ENCODE measurements around the gene ERI2. TPM values are rescaled to one million over a fixed set of nuclear protein-coding genes. Genes with fewer than 3 reads are reported as not detected.

ERI2 gene
- total RNA-seq, 1 experiment from 2014 or later = 22.4 TPM

GRCh38 chr16:20844054-20844453 lies 37.8 kb upstream of the ERI2 start:
- H3K79me1 ChIP-seq (ENCODE audit: insufficient read depth, low read depth, low read length, poor library complexity, severe bottlenecking) = no peaks in the 10 kb centered on the region
- H2BK15ac ChIP-seq (ENCODE audit: low read depth, low read length) = no peak overlapping the region
- no peaks in the 10 kb centered on the region for H3K9me3 Mint-ChIP-seq
- no peak overlapping the region for H4K8ac ChIP-seq (replicated peaks; ENCODE audit: insufficient read length, low read depth, low read length)
- no peak overlapping the region for H2BK120ac ChIP-seq (ENCODE audit: low read depth, low read length, poor library complexity, severe bottlenecking)
- no peak overlapping the region for H3K9ac ChIP-seq (ENCODE audit: extremely low read depth, insufficient read length, low read length)
- H3K79me2 ChIP-seq (ENCODE audit: insufficient read depth, low read length) = no peaks in the 10 kb centered on the region
- no peak overlapping the region for H3K4me3 Mint-ChIP-seq
- H3K14ac ChIP-seq (ENCODE audit: insufficient read depth, low read length) = no peak overlapping the region
- no peak overlapping the region for H2BK12ac ChIP-seq (ENCODE audit: insufficient read length, low read depth, low read length)
- no peak overlapping the region for H3K56ac ChIP-seq (ENCODE audit: insufficient read length, low read depth, low read length)
- no peaks in the 10 kb centered on the region for H3K27me3 ChIP-seq (ENCODE audit: insufficient read depth, low read length)
- H3K4me1 Mint-ChIP-seq = no peaks in the 10 kb centered on the region
- H2AFZ ChIP-seq (ENCODE audit: low read length) = no peak overlapping the region
- H3K4me1 ChIP-seq (ENCODE audit: insufficient read depth, low read length) = no peaks in the 10 kb centered on the region
- H4K91ac ChIP-seq (ENCODE audit: insufficient read length, low read depth, low read length) = no peak overlapping the region
- H3K36me3 Mint-ChIP-seq (ENCODE audit: insufficient read depth in 1 of 3, low read depth in 3 of 3) = peaks cover 6 to 41% (median 23%) of the 10 kb centered on the region in 3 experiments
- H2BK20ac ChIP-seq (ENCODE audit: low read depth, low read length, poor library complexity, severe bottlenecking) = no peak overlapping the region
- H2BK5ac ChIP-seq (ENCODE audit: insufficient read length, low read length) = no peak overlapping the region
- H3K23me2 ChIP-seq (ENCODE audit: insufficient read length, low read depth, low read length, poor library complexity, severe bottlenecking) = no peaks in the 10 kb centered on the region
- TF ChIP-seq CTCF (conservative IDR thresholded peaks at IDR 0.05) = no peak
- no peaks in the 10 kb centered on the region for H3K9me3 ChIP-seq (ENCODE audit: control insufficient read depth, low read depth, low read length)
- H4K20me1 ChIP-seq (ENCODE audit: control insufficient read depth, insufficient read depth, insufficient read length) = no peaks in the 10 kb centered on the region
- no peak overlapping the region for H3K18ac ChIP-seq (ENCODE audit: insufficient read length, low read depth, low read length)
- no peak overlapping the region for H3T11ph ChIP-seq (ENCODE audit: low read length)
- WGBS (ENCODE audit: extremely low coverage, insufficient read length, low lambda C conversion rate) = no CpG with 5 or more reads among the region's 2 CpGs
- H3K27ac Mint-ChIP-seq = no peak overlapping the region
- no peak overlapping the region for H3K4me2 ChIP-seq (ENCODE audit: insufficient read depth, insufficient read length, low read length)
- no peak overlapping the region for H2AK5ac ChIP-seq (ENCODE audit: insufficient read length, low read length)
- DNase-seq = no peak
- H3K4ac ChIP-seq (ENCODE audit: low read depth, low read length) = no peak overlapping the region
- no peak overlapping the region for H3K23ac ChIP-seq (ENCODE audit: insufficient read length, low read depth, low read length)
- no peak overlapping the region for H4K5ac ChIP-seq (ENCODE audit: insufficient read length, low read depth, low read length)
- no peak overlapping the region for H3K27ac ChIP-seq (ENCODE audit: insufficient read length, low read depth, low read length)
- no peaks in the 10 kb centered on the region for H3K27me3 Mint-ChIP-seq (ENCODE audit: low read depth)

All from H9 (cell line).